Right lobe of liver (tissue), 6 donors: Measurements from ENCODE around the gene SEM1. TPM values are rescaled to one million over a fixed set of nuclear protein-coding genes. Genes with fewer than 3 reads are reported as not detected.
A peak's percentile ranks its signal among the peaks of the same experiment; 100 is the strongest.

Experiments
- ATAC-seq, 4 donors: fragments of 200-7000 bp; cut with Tn5 transposase; one replicate each; pipeline ENCODE4 v1.9.1; 2020; ENCODE audit warnings: mild to moderate bottlenecking in 4 of 4, moderate library complexity in 4 of 4
- DNase-seq, 3 donors: peaks; one replicate each; pipeline ENCODE4 v3.0.0-alpha.2; 2020
- H3K27ac ChIP-seq, 3 donors: fragments of 200-600 bp; one replicate each; pipeline ENCODE4 v1.8.0; 2022
- H3K27me3 ChIP-seq, 2 donors: fragments of 200-600 bp; one replicate each; pipeline ENCODE4 v1.8.0; 2022
- H3K36me3 ChIP-seq, 4 donors: fragments of 200-600 bp; sonication (generic) in 1 of 4; one replicate each; pipeline versions ENCODE4 v1.5.1 to v1.8.0; 2017 to 2022; ENCODE audit warnings: control low read depth in 1 of 4
- H3K4me1 ChIP-seq, 4 donors: fragments of 200-600 bp; sonication (generic) in 1 of 4; one replicate each; pipeline versions ENCODE4 v1.5.1 to v1.8.0; 2017 to 2022; ENCODE audit warnings: control low read depth in 1 of 4
- H3K4me3 ChIP-seq, 3 donors: fragments of 200-600 bp; one replicate each; pipeline ENCODE4 v1.8.0; 2022
- H3K9me3 ChIP-seq, 4 donors: fragments of 200-600 bp; sonication (generic) in 1 of 4; one replicate each; pipeline versions ENCODE4 v1.5.1 to v1.8.0; 2017 to 2022; ENCODE audit warnings: control low read depth in 1 of 4
- CTCF ChIP-seq, 4 donors: fragments of 200-600 bp in 3 of 4; fragments of 450-650 bp in 1 of 4; IDR thresholded peaks; one replicate each; pipeline versions ENCODE4 v1.5.1 to v1.8.0; 2016 to 2022; ENCODE audit warnings: antibody characterized with exemption in 4 of 4, mild to moderate bottlenecking in 2 of 4
- POLR2A ChIP-seq: fragments of 450-650 bp; IDR thresholded peaks from one replicate; pipeline ENCODE4 v1.6.1; 2017; ENCODE audit warnings: antibody characterized with exemption, mild to moderate bottlenecking
- WGBS: methylation state at CpG from one replicate; pipeline ENCODE4 v1.1.6; 2018; ENCODE audit warnings: low coverage, low lambda C conversion rate; ENCODE audit not compliant: insufficient coverage; ENCODE audit errors: missing lambda C conversion rate; 5-methylcytosine and 5-hydroxymethylcytosine counted together
- intact Hi-C, 2 donors: fragments of 100-400 bp; cut with DNase I; formaldehyde crosslinking; loops; one replicate each; pipeline versions ENCODE4 v1.11.2 to v1.14.1; 2022
- total RNA-seq, 6 experiments: library from RNA; depleted of rRNA in 2 of 6; stranded (reverse); fragments of >200 nt in 2 of 6; fragmentation: NEBNext Ultra II Directional in 3 of 6; extraction: Animal tissue kit (Norgen Biotek cat#: 25700) in 3 of 6; gene quantifications; one replicate each; pipeline versions ENCODE4 v1.1.0 to v1.2.4, GENCODE V29; 2016 to 2023
- donor health status: DM: no; HTN: yes; CAD: no.
- donor health status: DM: no; HTN: no; CAD: no.
- donor health status: DM: no; HTN: no; CAD: no.
- donor health status: DM: no; HTN: yes; CAD: no.
- donor health status: DM: no; HTN: yes; CAD: no.

Gene SEM1
- total RNA-seq, 6 experiments from 2014 or later, result 13.7 to 36.8 (median 23.5) TPM

GRCh38 chr7:96708872-96709271, 774 bp downstream of the SEM1 start:
- H3K4me3 ChIP-seq, result peak overlapping the region; percentile 80 to 98 (median 92)
- no peak for ATAC-seq
- H3K27me3 ChIP-seq, result no peaks in the 10 kb centered on the region
- H3K4me1 ChIP-seq, result peaks cover 0 to 22% (median 6%) of the 10 kb centered on the region in 4 donors
- TF ChIP-seq CTCF (IDR thresholded peaks at IDR 0.05) (no peak), POLR2A (no peak)
- no peaks in the 10 kb centered on the region for H3K9me3 ChIP-seq
- 51% methylated on average over 4 of the region's 5 CpGs for WGBS
- no peaks in the 10 kb centered on the region for H3K36me3 ChIP-seq
- DNase-seq, result no peak
- intact Hi-C loops, result no loop called here
- H3K27ac ChIP-seq, result peak overlapping the region in 2 of 3 donors; percentile 86 to 88

- no peaks in the 10 kb centered on the region for H3K27me3 ChIP-seq
- H3K27ac ChIP-seq, result no peak overlapping the region
- H3K4me3 ChIP-seq, result peak overlapping the region; percentile 80 to 98 (median 92)
- peaks cover 0 to 27% (median 6%) of the 10 kb centered on the region in 4 donors for H3K4me1 ChIP-seq
- ATAC-seq (no peak), DNase-seq (no peak)
- TF ChIP-seq POLR2A, result no peak
- no peak for TF ChIP-seq CTCF (IDR thresholded peaks at IDR 0.05)
- H3K36me3 ChIP-seq, result no peaks in the 10 kb centered on the region
- intact Hi-C loops, result no loop called here
- 74% methylated on average over 4 of the region's 4 CpGs for WGBS
- H3K9me3 ChIP-seq, result no peaks in the 10 kb centered on the region
Observed at GRCh38 chr7:96707901-96708774, 1.5 kb downstream of the SEM1 start.

- Histone ChIP-seq H3K4me1 (peaks cover 0 to 18% (median 0%) of the 10 kb centered on the region in 4 donors), H3K4me3 (no peak overlapping the region), H3K36me3 (no peaks in the 10 kb centered on the region), H3K27ac (no peak overlapping the region), H3K27me3 (no peaks in the 10 kb centered on the region), H3K9me3 (no peaks in the 10 kb centered on the region)
- ATAC-seq, result no peak
- 92% methylated on average over 2 of the region's 3 CpGs for WGBS
- intact Hi-C loops, result no loop called here
- TF ChIP-seq CTCF (IDR thresholded peaks at IDR 0.05), result no peak
- no peak for TF ChIP-seq POLR2A
- DNase-seq, result no peak
Observed at GRCh38 chr7:96701258-96701657, 8.4 kb downstream of the SEM1 start.

GRCh38 chr7:96700516-96700915, 9.1 kb downstream of the SEM1 start:
- Histone ChIP-seq H3K36me3 (no peaks in the 10 kb centered on the region), H3K27me3 (no peaks in the 10 kb centered on the region), H3K9me3 (no peaks in the 10 kb centered on the region), H3K4me3 (no peak overlapping the region), H3K4me1 (peaks cover 0 to 18% (median 0%) of the 10 kb centered on the region in 4 donors), H3K27ac (no peak overlapping the region)
- DNase-seq (no peak), ATAC-seq (no peak)
- no peak for TF ChIP-seq CTCF (IDR thresholded peaks at IDR 0.05)
- no peak for TF ChIP-seq POLR2A
- intact Hi-C loops, result no loop called here
- 100% methylated on average over 2 of the region's 2 CpGs for WGBS
